ENCODE results near the gene C6orf89.

DNA sequence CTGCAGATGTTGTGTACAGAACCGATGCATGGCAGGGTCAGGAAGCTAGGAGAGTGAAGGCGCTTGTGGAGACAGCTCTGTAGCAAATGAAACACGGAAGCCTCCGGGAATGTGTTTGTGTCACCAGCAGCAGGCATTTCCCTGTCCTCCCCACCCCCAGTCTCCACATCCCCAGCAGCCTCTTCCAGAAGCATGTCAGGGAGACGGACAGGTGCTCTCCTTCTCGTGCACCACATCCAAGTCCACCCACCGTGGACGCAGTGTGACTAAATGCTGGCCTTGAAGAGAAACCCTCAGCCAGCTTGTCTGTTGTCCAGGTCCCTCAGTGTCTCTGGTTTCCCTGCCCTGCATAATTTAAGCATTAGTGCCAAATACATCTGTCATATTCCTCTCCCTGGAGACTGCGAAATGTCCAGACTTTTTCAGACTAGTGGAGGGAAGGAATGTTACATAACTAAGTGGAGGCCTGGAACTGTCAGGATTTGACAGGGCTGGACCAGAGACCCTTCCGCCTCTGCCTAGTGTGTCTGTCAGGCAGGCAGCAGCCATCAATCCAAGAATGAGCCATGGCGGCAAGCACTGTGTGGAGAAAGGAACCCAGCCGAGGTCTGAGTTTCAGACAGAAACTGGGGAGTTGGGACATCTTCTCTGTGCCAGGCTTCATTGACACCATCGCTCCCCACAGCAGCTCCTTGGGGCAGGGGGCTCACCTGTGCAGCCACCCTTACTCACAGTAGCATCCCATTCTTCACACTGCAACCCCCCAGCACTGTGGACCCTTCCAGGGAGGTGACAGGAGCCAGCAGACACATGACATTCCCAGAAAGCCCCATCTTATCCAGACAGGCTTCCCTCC lies 42.2 kb downstream of the C6orf89 start:
- TF ChIP-seq POLR2A (IDR thresholded peaks at IDR 0.05) (no peak), CTCF (IDR thresholded peaks at IDR 0.05) (no peak)

Measured in thyroid gland (tissue), 4 donors.